ENCODE data around the gene PTK7.
"Not testable (repeated sequence)": the region's sequence is repeated elsewhere in the genome, so short reads cannot be mapped to it uniquely, and the experiment has no call there.

PTK7 gene

DNA sequence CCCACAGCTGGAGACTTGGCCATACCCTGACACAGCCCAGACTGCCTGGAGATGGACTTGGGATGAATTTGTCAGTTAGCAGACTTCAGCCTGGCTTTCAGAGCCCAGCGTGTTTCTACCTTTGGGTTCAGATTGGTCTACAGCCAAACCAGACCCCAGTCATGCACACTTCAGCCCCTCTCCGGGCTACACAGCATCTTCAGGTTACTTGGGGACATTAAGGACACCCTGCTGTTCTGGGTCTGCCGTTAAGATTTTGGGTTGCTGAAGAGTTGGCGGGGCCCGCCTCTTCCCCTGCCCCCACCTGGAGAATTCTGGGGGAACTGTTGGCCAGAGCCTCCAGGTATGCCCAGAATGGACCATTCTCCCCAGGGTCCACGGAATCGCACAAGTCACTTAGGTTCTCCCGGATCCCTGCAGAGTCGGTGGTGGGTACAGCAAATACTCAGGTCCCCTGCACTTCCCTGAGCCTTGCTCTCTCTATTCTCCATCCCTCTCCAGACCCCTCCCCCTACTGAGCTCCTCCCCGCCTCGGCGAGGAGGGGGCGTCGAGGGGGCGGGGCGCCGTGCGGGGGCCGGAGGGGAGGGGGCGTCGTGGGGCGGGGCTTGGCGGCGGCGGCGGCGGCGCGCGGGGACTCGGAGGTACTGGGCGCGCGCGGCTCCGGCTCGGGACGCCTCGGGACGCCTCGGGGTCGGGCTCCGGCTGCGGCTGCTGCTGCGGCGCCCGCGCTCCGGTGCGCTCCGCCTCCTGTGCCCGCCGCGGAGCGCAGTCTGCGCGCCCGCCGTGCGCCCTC lies at the start of gene PTK7:
Gene PTK7 (plus strand): TSS at position 645 of the 794 bp plus-strand sequence. CDS start 175 bp downstream, outside the sequence.
- ATAC-seq (peak; percentile 45), DNase-seq (peak; percentile 44)

DNA sequence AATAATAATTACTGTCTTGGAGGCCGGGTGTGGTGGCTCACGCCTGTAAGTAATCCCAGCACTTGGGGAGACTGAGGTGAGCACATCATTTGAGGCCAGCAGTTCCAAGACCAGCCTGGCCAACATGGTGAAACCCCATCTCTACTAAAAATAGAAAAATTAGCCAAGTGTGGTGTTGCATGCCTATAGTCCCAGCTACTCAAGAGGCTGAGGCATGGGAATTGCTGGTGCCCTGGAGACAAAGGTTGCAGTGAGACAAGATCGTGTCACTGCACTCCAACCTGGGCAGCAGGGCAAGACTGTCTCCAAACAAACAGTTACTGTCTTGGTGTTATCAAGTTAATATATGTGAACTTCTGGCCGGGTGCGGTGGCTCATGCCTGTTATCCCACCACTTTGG lies 49.7 kb upstream of the PTK7 start:
- ATAC-seq, result no peak
- DNase-seq, result no peak

DNA sequence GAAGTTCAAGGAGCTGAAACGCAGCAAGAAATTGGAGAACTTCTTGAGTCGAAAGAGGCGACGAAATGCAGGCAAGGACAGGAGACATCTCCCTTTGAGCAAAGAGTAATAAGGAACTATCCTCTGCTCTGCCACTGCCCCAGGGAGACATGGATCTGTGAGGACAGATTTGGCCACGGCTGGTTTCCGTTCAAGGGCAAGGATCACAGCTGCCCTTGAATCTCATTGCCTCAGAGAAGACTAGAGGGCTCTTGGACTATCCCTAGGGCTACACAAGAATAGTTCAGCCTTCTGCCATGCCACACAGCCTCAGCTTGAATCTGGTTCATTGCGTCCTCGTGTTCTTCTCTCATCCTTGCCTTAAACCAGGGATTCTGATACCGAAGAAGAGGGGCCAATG lies 47.0 kb upstream of the PTK7 start:
- no peak for DNase-seq
- ATAC-seq, result no peak

DNA sequence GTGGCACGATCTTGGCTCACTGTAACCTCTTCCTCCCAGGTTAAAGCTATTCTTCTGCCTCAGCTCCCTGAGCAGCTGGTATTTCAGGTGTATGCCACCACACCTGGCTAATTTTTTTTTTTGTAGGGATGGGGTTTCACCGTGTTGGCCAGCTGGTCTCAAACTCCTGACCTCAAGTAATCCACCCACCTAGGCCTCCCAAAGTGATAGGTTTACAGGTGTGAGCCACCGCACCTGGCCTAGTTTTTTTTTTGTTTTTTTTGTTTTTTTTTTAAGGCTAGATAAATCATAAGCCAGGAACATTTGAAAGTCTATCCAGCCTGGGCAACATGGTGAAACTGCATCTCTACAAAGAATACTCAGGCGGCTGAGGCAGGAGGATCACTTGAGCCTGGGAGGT lies 43.8 kb upstream of the PTK7 start:
- no peak for ATAC-seq
- DNase-seq, result no peak

DNA sequence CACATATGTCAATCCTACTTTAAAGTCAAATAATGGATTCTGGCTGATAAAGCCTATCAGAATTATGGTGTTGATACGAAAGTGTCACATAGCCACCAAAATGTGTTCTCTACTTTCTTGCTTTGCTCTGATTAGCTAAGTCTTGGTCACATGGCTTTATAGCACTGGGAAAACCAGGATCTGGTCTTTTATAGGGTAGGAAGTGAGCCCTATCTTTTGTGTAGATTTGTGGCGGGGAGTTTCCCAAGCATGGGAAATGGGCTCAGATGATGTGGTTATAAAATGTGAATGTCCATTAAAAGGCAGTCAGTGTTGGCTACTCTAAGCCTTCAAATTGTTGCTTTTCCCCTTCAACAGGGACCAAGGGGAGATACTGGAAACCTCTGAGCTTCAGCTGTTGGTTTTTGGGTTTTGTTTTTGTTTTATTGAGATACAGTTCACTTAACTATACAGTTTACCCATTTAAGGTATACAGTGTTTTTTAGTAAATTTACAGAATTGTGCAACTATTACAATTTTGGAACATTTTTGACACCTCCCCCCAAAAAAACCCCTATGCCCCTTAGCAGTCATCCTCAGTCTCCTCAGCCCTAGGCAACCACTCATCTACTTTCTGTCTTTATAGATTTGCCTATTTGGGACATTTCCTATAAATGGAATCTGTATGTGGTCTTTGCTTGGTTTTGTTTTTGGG lies 42.5 kb upstream of the PTK7 start:
- DNase-seq (no peak), ATAC-seq (no peak)

DNA sequence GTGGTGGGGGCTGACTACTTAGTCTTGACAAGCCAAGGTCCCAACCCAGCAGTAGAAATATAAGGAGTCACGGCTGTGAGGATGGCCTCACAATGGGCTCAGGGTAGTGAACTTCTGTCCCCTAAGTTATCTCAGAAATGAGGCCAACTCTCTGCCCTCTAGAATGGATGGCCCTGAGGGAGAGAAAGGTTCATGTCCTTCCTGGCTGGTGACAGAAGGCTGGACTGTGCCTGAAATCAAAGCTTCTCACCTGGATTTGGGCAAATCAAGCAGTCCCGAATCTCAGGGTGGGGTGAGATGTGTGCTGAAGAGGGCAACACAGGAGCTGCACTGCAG lies 42.0 kb upstream of the PTK7 start:
- no peak for ATAC-seq
- DNase-seq, result no peak

DNA sequence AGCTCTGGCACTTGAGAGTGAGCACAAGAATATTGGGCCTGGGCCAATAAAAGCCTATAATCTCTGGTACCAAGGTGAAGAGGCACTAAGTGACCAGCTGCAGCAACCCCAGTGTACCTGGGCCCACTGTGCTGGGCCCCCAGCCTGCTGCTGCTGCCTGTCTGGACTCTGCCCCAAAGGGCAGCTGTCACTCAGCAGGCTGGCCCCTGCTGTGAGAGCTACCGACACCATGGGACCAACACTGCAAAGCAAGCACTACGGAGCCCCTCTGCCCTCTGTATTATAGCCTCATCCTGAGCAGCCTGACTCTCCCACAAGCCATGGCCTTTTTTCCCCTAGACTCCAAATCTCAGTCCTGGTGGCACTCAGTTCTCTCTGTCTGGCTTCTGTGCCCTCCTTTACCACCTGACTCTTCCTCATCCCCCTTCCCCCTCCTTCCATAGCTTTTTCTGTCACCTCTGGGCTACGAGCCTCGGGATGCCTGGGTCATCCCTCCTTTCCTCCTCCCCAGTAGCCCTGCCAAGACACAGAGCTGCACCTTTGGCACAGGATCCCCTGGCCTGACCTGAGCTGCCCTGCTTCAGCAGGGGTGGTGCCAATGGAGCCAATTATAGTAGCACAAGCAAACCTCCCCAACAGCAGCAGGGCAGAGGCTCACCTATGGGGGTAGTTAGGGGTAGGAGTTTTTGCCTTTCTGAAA lies 40.5 kb upstream of the PTK7 start:
- ATAC-seq (no peak), DNase-seq (no peak)

DNA sequence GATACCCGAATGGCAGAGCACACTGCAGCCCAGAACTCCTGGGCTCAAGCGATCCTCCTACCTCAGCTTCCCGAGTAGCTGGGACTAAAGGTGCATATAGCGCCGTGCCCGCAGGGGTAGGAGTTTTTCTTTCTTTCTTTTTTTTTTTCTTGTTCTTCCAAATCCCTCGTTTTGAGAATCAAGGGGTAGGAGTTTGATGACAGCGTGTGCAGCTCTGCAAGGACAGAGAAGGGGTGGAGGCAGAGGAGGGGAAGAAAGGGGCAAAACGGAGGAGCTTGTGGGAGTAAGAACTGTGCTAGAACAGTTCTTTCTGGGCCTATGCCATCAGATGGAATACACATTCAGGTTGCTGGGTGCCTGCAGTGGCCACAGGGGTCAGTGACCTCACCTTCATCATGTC lies 39.4 kb upstream of the PTK7 start:
- DNase-seq (no peak), ATAC-seq (no peak)

DNA sequence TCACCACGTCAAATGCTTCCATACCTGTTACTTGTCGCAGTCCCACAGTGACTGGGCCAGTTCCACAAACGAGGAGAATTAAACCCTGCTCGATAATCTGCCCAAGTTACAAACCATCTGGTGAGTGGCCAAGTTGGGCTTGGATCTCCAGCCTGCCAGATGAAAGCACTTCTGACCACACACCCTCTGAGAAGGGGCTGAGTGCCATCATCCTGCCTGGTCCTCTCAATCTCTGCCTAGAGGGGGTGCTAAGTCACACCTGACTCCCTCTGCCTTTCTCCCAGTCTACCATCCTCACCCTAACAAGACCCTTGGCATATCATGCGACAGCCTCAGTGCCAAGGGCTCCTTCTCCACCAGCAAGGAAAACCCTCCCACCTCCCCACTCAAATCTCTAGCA lies 38.9 kb upstream of the PTK7 start:
- DNase-seq (no peak), ATAC-seq (no peak)

DNA sequence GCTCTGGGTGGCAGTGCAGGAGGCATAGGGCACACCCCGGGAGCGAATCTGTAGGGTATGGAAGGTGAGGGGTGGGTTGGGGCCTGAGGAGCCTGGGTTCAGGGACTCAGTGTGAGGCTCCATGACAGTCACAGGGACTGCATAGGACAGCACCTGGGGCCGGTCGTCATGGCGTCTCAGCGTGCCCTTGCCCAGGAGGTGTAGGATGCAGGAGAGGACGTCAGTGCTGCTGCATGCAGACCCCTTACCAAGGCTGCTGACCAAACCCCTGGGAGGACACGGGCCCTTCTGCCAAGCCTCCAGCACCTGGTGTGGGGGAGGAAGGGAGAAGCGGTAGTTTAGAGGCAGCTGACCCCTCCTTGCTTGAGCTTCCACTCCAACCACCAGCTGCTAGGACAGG lies 38.4 kb upstream of the PTK7 start:
- DNase-seq (no peak), ATAC-seq (peak; percentile 12)

DNA sequence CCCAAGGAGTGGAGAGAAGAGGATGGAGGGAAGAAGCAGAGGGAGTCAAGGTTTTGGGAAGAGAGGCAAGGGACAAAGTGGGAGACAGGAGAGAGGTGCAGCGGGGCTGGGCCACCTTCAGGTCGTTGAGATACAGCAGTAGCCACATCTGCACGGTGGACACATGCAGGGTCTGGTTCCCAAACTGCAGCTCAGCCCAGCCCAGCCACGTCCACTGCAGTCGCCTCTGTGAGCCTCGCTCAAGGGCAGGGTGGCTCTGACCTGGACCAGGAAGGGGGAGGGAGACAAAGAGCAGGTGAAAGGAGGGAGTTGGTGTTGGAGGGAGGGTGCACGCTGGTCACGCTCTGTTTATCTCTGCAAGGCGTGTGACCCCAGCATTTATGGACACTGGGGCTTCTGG lies 37.4 kb upstream of the PTK7 start:
- DNase-seq, result no peak
- ATAC-seq, result no peak

DNA sequence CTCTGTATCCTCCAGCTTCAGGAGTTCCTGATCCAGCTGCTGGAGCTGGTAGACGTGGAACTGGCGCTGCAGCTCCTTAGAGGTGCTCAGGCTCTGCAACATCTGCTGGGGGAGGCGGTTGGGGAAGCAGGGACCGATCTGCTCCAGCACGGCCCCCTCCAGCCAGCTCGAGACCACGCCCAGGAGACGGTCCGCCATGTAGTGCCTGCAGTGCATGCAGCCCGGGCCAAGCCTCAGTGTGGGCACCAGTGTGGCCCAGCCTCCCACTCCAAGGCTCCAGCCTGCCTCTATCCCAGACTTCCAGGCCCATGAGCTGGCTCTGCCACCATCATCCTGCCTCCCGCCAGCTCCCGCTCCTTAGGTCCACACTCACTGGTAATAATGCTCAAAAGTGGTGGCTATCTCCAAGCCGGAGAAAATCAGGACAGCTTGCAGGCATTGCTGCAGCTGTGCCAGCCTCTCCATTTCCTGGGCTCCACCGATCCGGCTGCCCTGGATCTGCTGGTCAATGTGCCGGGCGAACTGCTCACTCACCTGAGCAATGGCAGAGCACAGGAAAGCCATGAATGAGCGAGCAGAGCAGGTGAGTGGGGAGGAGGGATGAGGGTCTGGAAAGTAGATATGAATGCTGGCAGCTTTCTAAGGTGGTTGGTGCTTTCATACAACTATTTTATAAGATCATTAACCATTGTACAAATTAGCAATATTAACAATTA lies 35.4 kb upstream of the PTK7 start:
- ATAC-seq (no peak), DNase-seq (no peak)

DNA sequence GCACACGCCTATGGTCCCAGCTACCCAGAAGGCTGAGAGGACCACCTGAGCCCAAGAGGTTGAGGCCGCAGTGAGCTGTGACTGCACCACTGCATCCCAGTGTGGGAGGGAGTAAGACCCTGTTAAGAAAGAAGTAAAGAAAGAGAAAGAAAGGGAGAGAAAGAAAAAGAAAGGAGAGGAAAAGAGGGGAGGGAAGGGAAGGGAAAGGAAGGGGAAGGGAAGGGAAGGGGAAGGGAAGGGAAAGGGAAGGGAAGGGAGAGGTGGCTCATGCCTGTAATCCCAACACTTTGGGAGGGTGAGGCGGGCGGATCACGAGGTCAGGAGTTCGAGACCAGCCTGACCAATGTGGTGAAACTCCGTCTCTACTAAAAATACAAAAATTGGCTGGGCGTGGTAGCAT lies 34.6 kb upstream of the PTK7 start:
- ATAC-seq, DNase-seq: not testable (repeated sequence)

DNA sequence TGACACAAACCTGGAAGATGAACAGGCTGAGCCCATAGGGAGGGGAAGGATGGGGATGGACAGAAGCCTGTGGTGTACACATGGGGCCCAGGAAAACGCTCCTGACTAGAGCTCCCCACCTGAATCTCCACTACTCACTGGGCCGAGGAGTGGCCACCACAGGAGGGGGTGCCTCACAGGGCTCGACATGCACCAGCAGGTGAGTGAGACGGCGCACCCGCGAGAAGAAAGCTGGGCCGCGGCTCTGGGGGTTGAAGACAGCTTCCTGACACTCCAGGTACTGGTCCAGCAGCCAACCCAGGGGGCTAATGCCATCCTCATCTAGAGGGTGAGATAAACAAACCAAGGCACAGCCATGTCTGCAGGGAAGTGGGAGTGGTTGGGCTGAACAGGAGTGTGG lies 32.8 kb upstream of the PTK7 start:
- DNase-seq, result no peak
- no peak for ATAC-seq

DNA sequence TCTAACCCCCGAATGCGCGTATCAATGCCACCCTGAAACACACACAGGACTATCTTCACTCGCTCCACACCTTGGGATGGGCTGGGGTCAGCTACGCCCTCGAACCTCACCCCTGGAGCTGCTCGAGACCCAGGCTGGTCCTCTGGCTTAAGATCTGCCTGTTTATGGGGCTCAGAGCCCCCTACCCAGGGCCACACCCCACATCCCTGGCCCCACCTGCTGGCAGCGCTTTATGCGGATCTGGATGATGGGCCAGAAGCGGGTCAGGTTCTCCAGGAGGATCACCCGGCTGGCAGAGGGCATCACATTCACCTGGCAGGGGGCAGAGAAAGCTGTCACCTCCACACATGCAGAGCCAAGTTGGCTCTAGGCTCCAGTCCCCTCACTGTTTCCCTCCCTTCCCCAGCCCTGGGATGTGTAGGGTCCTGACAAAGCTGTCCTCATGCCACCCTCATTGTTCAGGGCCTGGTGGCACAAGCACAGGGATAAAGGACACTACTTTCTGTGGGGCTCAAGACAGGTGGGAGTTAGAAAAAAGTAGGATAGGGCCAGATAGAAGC lies 30.7 kb upstream of the PTK7 start:
- no peak for ATAC-seq
- no peak for DNase-seq

DNA sequence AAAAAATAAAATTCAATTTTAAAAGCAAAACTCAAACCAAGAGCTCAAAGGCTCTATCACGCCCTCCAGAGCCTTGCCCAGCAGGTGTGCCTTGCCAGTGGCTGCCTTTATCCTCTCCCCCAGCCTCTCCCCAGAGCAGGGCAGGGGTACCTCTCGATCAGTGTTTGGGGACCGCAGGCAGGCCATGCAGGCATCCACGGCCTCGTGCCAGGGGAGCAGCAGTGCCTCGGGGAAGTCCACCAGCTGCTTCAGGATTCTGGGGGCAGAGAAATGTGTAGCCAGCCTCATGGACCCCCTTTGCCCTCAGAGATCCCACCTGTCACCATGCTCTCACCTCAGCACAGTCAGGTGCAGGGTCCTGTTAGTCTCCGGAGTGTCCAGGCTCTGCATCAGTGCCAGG lies 28.1 kb upstream of the PTK7 start:
- DNase-seq, result no peak
- ATAC-seq, result no peak

DNA sequence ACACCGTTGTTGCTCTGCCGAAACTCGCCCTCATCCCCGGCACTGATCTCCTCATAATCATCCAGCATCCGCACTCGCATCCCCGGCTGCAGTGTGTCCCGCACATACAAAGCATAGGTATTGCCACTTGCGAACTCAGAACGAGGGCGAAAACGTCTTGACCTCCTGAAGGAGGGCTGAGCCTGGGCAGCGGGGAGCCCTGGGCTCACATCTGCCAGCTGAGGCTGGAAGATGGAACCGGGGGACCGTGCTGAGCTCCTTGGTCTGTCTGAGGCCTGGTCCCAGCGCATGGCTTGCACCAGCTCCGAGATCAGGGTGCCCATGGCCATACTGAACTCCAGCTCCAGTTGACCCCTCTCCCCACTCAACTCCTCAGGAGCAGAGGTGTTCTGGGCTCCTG lies 25.1 kb upstream of the PTK7 start:
- DNase-seq (no peak), ATAC-seq (no peak)

DNA sequence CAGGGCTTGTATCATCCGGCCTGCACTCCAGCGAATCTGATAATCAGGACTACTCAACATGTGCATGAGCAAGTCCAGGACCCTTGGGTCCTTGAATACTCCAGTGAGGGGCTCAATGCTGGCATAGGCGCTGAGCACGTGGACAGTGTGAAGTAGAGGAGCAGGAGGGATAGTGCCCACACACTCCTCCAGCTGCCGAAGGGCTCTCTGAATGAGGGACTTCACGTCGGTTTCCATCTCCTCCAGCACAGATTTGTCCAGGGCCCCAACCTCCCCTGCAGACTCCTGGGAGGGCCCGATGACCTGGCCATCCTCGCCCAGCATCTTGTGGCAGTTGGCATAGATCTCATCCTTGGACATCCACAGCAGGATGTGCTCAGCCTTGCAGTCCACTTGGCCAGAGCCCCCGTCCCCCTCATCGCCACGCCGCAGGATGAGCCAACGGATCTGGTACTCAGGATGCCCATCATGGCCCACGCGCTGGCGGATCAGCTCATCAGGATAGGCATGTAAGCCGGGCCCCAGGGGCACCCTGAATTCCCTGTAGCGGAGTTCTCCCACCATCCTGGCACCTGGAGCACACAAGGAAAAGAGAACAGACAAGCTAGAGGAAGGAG lies 23.8 kb upstream of the PTK7 start:
- ATAC-seq (no peak), DNase-seq (no peak)

DNA sequence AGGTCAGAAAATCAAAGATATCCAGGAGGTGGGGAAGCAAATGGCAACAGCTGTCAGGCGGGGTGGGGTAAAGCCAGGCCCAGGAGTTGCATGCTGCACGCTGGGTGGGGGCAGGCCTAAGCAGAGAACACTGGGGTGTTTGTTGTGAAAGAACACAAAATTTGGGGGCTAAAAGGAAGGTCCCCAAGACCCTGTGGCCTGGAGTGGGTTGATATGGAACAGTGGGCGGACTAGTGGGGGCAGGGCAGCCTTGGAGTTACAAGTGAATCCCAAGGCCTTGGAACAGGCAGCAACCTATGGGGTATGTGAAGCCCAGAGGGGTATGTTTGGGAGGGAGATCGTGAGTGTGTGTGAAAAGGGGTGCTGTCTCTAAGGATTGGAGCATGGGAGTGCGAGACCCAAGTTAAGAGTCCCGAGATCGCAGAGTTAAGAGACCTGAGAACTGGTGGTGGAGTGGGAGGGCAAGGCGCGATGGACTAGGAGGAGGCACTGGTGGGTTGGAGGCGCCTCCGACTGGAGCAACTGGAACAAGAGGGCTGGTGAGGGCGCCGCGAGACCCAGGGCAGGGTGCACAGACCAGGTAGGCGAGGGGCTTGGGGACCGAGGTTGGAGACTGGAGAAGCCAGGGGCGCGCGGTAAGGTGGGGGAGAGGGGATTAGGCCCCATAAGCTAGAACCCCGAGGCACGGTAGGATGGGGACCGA lies 23.1 kb upstream of the PTK7 start:
- DNase-seq (peak; percentile 14), ATAC-seq (peak; percentile 34)

DNA sequence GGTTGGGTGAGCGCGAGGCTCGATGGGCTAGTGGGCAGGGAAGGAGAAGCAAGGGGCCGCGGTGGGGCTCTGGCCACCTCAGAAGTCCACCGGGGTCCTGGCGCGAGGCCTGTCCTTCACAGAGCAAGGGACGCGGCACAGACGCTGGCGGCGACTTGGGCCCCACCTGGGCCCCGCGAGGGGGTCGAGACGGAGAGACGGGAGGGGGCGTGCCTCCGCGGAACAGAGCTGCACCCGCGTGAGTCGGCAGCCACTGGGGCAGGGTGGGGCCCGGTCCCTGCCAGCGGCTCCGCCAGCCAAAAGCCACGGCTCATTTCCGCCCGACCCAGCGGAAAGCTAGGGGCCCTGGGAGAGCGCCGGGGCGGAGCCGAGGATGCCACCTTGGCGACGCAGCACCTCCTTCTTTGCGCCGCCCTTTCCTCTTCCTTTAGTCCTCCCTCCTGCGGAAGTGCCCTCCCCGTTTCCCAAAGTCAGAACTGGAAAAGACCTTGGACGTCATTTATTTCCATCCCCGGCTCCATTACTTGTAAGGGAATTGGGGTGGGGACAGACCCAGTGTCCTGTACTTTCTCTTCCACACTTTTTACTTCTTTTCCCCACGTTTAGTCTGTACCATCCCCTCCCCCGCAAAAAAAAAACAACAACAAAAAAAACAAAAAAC lies 22.4 kb upstream of the PTK7 start, which contains the start of gene CUL7:
Gene CUL7 (minus strand): TSS at position 307 of the 661 bp plus-strand sequence. CDS start 1,063 bp downstream, outside the sequence.
- ATAC-seq (peak; percentile 98), DNase-seq (peak; percentile 93)
